ENCODE results near the gene S1PR4. TPM values are rescaled to one million over a fixed set of nuclear protein-coding genes. Genes with fewer than 3 reads are reported as not detected.

S1PR4 gene
- total and polyA plus RNA-seq, 4 donors, result 7.3 to 40.5 (median 16.8) TPM

DNA sequence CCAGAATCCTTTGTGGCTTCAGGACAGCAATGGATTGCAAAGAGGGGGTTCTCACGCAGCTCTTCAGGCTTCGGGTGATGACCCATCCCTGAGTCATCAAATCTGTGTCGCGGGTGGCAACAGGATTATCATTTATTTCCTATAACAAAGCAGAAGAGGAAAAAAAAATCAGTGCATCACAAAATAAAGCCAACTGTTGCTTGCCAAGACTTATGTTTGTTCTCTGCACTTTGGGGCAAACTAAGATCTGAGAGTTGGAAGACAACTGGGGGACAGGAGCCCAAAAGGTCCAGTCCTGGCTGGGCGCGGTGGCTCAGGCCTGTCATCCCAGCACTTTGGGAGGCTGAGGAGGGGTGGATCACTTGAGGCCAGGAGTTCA is 36.3 kb upstream of the S1PR4 start:
- Histone ChIP-seq H3K4me1 (ENCODE audit: control insufficient read depth in 5 of 5, insufficient read depth in 5 of 5, low read length in 5 of 5) (peaks cover 0 to 12% (median 3%) of the 10 kb centered on the region in 5 donors), H3K36me3 (ENCODE audit: control insufficient read depth in 4 of 4, insufficient read depth in 4 of 4, low read length in 4 of 4) (no peaks in the 10 kb centered on the region), H3K27me3 (ENCODE audit: control insufficient read depth in 3 of 3, insufficient read depth in 3 of 3, low read length in 2 of 3) (no peaks in the 10 kb centered on the region), H3K9me3 (ENCODE audit: control insufficient read depth in 4 of 4, insufficient read depth in 3 of 4, low read length in 3 of 4) (no peaks in the 10 kb centered on the region), H3K27ac (ENCODE audit: low read depth in 1 of 2, low read length in 1 of 2) (peak overlapping the region; percentile 61 to 97), H3K9ac (ENCODE audit: insufficient read depth in 1 of 2, low read length in 2 of 2) (no peak overlapping the region), H3K4me3 (no peak overlapping the region)
- TF ChIP-seq CTCF (IDR thresholded peaks at IDR 0.05; ENCODE audit: control extremely low read depth, extremely low read depth), result no peak
- DNase-seq, result peak in 1 of 3 donors; percentile 31
- peak; percentile 54 for ATAC-seq (ENCODE audit: insufficient read depth, low FRiP score)
- 39 to 41% methylated on average over 6 of the region's 6 CpGs for WGBS, 2 donors

GRCh38 chr19:3142781-3143337 is 35.7 kb upstream of the S1PR4 start:
- Histone ChIP-seq H3K4me3 (no peak overlapping the region), H3K4me1 (ENCODE audit: control insufficient read depth in 5 of 5, insufficient read depth in 5 of 5, low read length in 5 of 5) (peaks cover 0 to 12% (median 3%) of the 10 kb centered on the region in 5 donors), H3K36me3 (ENCODE audit: control insufficient read depth in 4 of 4, insufficient read depth in 4 of 4, low read length in 4 of 4) (no peaks in the 10 kb centered on the region), H3K9me3 (ENCODE audit: control insufficient read depth in 4 of 4, insufficient read depth in 3 of 4, low read length in 3 of 4) (no peaks in the 10 kb centered on the region), H3K9ac (ENCODE audit: insufficient read depth in 1 of 2, low read length in 2 of 2) (no peak overlapping the region), H3K27me3 (ENCODE audit: control insufficient read depth in 3 of 3, insufficient read depth in 3 of 3, low read length in 2 of 3) (no peaks in the 10 kb centered on the region), H3K27ac (ENCODE audit: low read depth in 1 of 2, low read length in 1 of 2) (peak overlapping the region in 1 of 2 donors; percentile 97)
- ATAC-seq (ENCODE audit: insufficient read depth, low FRiP score) (no peak), DNase-seq (no peak)
- WGBS, 2 donors, result 61 to 64% methylated on average over 11 of the region's 11 CpGs
- TF ChIP-seq CTCF (IDR thresholded peaks at IDR 0.05; ENCODE audit: control extremely low read depth, extremely low read depth), result no peak

DNA sequence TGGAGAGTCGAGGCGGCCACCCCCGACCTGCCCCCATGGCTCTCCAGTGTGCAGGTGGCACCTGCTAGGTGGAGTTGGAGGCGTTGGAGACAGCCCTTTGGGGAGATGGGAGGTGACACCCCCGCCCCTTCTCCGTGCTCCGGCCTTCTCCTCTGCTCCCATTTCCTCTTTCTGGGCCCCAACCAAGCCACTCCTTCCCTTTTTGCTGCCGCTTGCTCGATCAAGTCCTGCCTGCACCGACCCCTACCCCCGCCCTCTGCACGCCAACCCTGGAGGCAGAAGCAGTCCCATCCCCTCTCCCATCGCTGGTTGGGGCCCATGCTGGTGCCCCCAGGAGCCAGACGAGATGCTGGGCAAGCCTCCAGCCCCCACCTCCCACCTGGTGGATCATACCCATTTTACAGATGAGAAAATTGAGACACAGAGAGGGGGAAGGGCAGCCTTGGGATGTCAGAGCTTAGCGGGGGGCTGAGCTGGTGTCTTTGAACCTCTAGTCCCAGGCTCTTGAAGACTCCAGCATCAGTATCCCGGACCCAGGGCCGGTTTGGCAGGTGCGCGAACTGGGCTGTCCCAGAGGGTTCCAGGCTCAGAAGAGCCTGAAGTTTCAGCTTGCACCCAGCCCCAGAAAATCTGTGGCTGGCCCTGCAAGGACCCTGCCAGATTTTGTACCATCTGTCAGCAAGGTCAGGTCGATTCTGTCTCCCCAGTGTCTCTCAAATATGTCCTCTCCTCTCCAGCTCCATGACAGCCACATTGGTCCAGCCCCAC is 32.5 kb upstream of the S1PR4 start:
- 43 to 68% methylated on average over 20 of the region's 20 CpGs for WGBS, 2 donors
- Histone ChIP-seq H3K4me3 (no peak overlapping the region), H3K4me1 (ENCODE audit: control insufficient read depth in 5 of 5, insufficient read depth in 5 of 5, low read length in 5 of 5) (peaks cover 0 to 10% (median 3%) of the 10 kb centered on the region in 5 donors), H3K27ac (ENCODE audit: low read depth in 1 of 2, low read length in 1 of 2) (no peak overlapping the region), H3K9me3 (ENCODE audit: control insufficient read depth in 4 of 4, insufficient read depth in 3 of 4, low read length in 3 of 4) (no peaks in the 10 kb centered on the region), H3K36me3 (ENCODE audit: control insufficient read depth in 4 of 4, insufficient read depth in 4 of 4, low read length in 4 of 4) (peaks cover 0 to 11% (median 0%) of the 10 kb centered on the region in 4 donors), H3K9ac (ENCODE audit: insufficient read depth in 1 of 2, low read length in 2 of 2) (no peak overlapping the region), H3K27me3 (ENCODE audit: control insufficient read depth in 3 of 3, insufficient read depth in 3 of 3, low read length in 2 of 3) (peaks cover 0 to 7% (median 0%) of the 10 kb centered on the region in 3 donors)
- ATAC-seq (ENCODE audit: insufficient read depth, low FRiP score) (no peak), DNase-seq (no peak)
- no peak for TF ChIP-seq CTCF (IDR thresholded peaks at IDR 0.05; ENCODE audit: control extremely low read depth, extremely low read depth)

All from lung (tissue), 12 donors.